HG02884 (cell line): ENCODE data around the gene MYO9A.

Experiments used
- ATAC-seq: cut with Tn5 transposase; IDR thresholded peaks from one replicate; pipeline ENCODE4 v1.9.1; 2021; ENCODE audit warnings: mild to moderate bottlenecking, moderate library complexity; ENCODE audit not compliant: unreplicated experiment

MYO9A gene, protein sequence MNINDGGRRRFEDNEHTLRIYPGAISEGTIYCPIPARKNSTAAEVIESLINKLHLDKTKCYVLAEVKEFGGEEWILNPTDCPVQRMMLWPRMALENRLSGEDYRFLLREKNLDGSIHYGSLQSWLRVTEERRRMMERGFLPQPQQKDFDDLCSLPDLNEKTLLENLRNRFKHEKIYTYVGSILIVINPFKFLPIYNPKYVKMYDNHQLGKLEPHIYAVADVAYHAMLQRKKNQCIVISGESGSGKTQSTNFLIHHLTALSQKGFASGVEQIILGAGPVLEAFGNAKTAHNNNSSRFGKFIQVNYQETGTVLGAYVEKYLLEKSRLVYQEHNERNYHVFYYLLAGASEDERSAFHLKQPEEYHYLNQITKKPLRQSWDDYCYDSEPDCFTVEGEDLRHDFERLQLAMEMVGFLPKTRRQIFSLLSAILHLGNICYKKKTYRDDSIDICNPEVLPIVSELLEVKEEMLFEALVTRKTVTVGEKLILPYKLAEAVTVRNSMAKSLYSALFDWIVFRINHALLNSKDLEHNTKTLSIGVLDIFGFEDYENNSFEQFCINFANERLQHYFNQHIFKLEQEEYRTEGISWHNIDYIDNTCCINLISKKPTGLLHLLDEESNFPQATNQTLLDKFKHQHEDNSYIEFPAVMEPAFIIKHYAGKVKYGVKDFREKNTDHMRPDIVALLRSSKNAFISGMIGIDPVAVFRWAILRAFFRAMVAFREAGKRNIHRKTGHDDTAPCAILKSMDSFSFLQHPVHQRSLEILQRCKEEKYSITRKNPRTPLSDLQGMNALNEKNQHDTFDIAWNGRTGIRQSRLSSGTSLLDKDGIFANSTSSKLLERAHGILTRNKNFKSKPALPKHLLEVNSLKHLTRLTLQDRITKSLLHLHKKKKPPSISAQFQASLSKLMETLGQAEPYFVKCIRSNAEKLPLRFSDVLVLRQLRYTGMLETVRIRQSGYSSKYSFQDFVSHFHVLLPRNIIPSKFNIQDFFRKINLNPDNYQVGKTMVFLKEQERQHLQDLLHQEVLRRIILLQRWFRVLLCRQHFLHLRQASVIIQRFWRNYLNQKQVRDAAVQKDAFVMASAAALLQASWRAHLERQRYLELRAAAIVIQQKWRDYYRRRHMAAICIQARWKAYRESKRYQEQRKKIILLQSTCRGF (N-terminal part only)

DNA sequence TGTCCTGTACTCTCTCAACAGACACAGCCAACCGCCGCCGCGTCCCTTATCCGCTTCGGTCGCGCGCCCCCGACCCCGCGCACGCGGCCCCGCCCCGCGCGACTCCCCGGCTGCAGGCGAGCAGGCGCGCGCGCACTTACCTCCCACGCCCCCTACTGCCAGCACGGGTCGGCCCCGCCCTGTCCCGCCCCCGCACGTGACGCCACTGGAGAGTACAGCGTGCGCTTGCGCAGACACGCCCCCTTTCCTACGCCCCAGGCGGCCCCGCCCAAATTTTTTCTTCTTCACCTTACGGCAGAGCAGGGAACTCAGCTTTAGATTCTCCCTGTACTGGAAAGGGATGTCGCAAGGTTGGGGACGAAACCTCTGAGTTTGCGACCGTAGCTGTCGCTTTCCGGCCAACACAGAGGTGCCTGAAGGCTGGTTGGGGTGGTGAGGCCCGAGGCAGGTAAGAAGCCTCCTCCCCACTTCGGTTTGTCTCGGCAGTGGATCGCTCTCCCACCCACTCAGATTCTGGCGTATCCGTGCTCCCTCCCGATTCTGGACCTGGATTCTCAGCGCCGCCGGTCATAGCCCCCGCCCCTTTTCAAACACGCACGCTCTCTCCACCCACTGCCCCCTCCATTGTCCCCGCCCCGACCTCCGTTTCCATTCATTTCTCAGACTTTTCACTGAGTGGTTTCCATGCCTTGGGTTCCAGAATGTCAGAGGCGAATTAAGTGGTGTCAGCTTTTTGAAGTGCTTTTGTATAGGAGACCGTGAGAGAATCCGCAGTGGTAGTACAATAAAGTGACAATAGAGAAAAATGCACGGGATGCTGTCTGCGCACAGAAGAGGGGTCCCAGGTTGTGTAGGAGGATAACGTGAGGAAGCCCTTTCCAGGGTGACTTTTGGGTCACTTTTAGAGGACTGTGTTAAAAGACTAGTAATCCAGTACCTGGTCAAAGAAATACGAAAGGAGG is at the start of gene MYO9A, which contains the start of gene SENP8:
Gene MYO9A, minus strand, starts transcription at position 134 of the 962 bp plus-strand sequence. CDS start 71,587 bp downstream, outside the sequence.
Gene SENP8, plus strand, starts transcription at position 387 of the 962 bp plus-strand sequence. CDS start 21,221 bp downstream, outside the sequence.
- ATAC-seq: peak; percentile 47

DNA sequence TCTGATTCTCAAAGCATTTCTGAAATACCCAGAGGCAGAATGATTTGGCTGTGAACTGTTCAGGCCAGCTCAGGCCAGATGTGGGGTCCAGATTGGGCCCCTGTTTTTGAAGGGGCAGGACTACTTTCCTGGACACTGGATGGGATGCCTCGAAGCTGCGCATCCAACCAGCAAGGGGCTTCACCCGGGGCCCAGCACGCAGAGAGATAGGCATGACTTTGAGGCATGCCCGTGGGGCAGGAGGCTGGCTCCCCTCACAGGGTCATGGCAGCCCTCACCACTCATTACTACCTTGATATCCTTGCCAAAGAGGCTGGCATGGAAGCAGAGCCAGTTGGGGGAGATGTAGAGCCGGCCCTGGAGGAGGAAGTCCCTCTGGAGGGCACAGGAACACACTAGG is 49.5 kb upstream of the MYO9A start:
- no peak for ATAC-seq

DNA sequence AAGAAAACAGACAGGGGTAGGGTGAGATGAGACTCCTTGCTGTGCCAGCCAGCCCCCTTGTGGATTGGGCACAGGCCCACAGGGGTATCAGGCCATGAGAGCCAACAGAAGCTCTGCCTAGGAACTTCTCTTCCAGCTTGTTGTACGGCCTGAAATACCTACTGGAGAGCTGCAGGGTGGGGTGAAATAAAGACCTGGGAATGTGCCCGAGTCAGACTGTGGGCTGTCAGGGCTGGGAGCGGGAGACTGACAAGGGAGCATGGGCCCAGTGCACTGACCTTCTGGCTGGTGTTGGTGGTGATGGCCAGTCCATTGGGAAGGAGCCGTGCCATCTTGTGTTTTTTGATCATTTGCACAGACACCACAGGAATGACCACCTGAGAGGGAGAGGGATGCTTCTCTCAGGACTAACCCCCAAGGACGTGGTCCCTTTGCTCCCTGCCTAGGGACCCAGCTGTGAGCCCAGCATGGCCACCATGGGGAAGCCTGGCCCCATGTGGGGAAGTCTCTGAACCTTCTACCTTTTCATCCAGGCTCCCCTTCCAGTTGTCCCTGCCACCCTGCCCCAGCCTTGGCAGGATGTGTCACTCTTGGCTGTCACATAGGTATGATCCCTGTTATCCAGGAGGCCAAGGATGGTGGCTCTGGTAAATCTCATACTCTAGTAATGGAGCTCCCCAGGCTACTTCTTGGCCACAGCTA is 48.9 kb upstream of the MYO9A start:
- ATAC-seq: no peak

DNA sequence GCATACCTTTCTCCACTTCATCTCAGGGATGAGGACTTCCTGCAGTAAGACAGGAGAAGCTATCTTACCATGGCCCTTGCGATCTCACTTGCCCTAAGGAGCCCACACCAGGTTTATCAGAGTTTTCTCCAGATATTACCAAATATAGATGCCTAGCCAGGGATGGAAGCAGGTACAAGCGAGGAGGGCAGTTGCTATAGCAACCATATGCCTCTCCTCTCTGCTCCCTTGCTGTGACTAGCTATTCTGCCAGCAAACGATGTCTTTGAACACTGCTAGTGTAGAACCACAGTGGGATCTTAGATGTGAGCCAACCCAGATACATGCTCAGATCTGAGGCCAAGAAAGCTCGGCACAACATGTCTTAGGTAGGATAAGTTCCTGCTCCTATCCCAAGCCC is 45.8 kb upstream of the MYO9A start:
- ATAC-seq: no peak

DNA sequence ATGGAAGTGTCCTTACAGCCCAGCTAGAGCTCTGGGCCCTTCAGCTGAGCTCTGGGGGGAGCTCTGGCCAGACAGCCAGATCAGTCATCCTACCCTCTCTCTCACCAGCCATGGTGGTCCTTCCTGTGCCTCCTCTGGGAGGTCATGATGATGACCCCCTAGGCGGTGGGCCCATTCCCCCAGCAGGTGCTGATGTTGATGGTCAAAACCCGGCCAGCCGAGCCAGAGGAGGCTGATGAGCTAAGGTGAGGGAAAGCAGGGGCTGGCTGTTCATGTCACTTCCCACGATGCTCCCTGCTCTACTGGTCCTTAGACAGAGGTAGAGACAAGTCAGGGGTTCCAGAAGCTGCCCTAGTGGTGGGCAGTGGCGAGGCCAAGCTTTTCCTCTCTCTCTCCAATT is 44.6 kb upstream of the MYO9A start:
- ATAC-seq: no peak

DNA sequence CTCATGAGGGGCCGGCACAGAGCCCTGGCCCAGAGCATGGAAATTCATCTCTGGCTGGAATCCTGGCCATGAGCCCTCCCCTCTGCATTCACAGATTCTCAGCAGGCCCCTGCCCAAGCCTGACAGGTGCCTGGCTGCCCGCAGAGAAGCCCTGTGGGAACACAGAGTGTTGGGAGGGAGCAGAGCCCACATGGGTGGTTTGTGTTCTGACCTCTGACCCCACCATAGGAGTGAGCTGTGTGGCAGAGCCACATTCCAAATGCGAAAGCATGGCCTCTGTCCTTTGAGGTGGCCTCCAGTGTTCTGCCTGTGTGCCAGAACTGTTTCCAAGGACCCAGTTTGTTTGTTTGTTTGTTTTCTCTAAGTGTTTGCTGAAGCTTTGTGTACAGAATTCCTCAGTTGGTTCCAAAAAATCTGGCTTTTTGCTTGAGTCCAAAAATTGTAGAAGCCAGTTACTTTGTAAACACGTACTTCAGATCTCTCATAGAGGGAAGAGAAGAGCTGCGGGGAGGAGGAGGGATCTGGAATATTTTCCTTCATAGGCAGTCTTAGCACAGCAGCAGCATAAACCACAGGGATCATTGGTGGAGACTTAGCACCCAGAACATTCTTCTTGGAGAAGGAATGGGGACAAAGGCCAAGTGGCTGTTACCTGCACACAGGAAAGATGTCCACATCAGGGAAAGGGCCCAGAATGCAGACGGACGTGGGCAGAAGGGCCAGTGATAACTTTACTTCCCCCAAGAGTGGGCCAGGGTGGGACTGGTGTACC is 43.6 kb upstream of the MYO9A start:
- ATAC-seq: no peak

DNA sequence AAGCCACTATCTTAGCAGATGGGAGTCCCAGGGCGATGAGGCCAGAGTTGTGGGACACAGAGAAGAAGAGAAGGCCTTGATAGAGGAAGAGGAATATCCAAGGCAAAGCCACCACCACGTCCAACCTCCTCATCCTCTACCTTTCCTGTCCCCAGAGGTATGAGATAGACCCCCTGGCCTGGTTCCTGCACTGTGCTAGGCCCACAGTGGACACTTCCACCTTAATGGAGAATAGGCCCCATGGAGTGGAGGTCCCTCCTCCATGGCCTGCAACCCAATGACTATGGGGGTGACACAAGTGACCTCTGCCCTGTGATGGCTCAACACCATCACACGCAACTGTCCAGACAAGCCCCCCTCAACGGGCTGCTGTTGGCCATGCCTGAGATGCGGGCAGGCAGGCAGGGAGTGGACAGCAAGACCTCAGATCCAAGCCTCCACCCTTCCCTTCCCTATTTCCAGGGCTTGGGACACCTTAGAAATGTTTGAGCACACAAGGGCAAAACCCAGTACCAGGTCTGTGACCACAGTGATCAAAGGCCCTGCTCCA is 42.8 kb upstream of the MYO9A start:
- no peak for ATAC-seq

DNA sequence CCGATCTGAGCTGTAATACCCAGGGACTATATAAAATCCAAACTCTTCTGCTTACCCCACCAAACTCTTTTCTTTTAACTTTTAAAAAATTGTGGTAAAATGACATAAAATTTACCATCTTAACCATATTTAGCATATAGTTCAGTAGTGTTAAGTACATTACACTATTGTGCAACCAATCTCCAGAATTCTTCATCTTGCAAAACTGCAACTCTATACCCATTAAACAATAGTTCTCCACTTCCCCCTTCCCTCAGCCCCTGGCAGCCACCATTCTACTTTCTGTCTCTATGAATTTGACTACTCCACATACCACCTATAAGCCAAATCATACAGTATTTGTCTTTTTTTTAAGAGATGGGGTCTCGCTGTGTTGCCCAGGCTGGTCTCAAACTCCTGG is 39.0 kb upstream of the MYO9A start:
- no peak for ATAC-seq

DNA sequence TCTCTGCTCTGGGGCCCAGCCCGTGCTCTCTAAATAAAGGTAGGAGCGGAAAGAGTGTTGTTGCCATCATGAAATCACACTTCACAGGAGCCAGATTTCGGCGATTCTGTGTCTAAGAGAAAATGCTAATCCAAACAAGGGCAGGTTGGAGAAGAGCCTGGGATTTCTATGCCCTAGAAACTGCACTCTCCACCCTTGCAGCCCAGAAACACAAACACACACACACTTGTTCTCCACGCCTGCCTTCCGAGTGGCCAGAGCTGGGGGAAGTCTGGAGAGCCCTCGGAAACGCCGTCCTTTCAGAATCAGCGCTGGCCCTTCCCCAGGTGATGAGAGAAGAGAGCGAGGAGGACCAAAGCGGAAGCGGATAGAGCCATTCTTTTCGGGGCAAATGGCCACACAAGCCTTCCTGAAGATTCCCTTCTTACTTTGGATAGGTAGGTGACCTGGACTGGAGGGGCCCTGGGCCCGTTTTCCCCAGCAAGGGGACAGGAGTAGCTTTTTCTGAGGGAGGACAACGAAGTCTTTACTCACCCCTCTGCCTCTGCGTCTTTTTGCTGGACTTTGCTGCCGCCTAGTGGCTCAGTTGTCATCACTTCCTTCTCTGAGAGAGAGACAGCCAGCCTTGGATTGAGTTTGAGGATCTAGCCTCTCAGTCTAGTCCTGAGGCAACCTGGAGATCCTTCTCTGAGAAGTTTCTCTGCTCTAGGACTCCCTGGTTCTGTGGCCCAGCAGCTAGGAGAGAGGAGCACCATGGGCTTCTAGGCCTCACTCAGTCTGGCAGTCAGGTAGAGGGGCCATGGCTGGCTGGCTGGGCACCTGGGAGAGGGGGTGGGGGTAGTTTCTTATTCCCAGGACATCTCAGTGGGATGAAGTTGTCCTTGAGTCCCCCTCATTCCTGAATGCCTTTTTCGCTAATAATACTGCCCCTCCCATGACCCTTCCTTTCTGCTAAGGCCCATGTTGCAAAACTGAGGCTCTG is 38.0 kb upstream of the MYO9A start:
- ATAC-seq: no peak

DNA sequence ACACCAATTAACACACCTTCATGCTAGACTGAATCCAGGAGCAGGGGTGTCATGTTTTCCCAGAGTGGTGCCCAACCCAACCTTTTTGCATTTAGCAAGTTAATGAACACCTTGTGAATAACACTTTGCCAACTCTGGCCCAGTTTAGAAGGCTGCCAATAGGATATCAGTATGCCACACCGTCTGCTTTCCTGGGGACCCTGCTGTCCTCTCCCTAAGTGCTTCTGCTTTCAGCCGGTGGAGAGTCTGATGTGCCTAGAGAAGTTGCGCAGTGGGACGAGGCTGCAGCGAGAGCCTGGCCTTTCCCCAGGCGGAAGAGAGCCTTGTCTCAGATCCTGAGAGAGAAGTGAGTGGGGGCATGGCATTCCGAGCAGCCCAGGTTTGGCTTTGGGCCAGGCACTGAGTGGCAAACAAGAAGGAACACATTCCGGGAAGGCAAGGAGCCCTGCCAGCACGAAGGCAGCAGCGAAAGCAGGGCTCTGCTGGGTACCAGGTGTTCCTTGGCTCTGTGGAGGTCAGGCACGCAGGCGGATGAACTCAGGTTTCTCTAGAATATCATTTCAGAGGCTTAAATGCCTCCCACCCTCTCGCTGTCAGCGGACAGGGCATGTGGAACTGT is 37.2 kb upstream of the MYO9A start:
- ATAC-seq: no peak

DNA sequence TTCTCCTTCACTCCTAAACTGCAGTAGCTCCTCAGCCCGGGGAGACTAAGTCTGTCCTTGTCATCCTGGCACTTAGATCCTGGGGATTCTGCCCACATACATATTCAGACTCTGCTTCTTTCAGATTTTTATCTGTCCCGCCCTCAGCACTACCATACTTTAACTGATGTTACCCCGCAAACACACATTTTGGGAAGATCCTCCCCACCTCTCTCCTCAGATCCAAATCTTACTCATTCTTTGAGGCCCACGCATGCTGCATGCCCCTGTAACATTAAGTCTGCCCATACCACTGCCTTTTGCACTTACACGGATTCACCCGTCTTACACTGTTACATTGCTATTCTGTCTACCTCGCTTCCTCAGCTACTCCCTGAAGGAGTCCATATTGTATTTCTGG is 36.4 kb upstream of the MYO9A start:
- ATAC-seq: no peak

DNA sequence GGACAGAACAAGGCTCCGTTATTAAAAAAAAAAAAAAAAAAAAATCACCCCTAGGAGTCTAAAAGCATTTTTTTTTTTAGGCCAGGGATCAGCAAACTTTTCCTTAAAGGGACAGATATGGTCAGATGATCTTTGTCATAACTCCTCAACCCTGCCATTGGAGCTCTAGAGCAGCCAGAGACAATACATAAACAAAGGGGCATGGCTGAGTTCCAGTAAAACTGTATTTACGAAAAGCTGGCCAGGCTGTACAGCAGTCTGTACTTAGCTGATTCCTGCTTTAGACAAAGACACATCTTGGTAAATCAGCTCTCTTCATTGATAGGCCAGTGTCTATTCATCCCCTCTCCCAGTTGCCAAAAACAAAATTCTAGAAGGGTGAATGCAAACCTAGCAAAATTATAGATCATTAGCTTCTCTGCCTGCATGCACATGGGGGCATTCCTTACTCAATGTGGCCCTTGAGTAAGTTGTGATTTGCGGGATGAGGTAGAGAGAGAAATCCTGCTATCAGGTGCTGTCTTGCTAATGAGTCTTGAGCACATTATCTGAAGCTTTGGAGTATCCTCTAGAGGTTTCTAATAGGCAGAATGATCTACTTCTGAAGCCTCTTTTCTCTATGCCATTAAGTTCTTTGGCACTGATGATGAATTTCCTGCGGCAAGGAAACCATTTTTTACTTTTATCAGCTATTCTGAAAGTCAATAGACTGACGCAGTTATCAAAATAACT is 35.5 kb upstream of the MYO9A start:
- ATAC-seq: no peak

DNA sequence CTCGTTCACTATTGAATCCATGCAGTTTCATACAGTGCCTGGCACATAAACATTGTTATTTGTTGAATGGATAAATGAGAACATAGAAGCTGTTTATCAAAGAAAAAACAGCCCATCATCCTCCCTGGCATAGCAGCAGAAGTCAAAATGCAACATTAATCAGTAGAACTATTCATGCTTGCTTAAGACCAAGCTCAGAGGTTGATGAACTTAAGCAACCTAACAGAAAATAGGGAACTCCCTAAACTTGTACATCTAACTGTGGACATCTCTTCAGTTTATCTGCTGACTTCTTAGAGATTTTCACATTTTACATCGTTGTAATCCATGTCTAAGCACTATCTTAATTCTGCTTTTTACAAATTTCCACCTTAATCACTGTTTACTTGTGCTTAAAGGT is 29.5 kb upstream of the MYO9A start:
- ATAC-seq: no peak

DNA sequence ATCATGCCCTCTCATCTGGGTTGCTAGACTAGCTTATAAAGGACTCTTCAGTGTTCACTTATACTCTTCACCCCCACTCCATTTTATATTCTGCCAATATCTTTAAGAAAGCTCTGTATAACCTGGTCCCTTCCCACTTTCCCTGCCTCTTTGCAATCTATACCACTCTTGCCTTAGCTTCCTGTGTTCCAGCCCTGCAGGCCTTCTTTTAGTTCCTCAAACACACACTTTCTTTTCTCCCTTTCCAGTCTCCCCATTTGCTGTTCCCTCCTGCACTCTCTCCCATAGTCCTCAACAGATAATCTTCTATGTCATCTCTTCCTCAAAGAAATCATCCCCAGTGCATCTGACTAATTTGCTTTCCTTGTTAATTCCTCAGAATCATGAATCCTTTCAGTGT is 29.0 kb upstream of the MYO9A start:
- no peak for ATAC-seq

DNA sequence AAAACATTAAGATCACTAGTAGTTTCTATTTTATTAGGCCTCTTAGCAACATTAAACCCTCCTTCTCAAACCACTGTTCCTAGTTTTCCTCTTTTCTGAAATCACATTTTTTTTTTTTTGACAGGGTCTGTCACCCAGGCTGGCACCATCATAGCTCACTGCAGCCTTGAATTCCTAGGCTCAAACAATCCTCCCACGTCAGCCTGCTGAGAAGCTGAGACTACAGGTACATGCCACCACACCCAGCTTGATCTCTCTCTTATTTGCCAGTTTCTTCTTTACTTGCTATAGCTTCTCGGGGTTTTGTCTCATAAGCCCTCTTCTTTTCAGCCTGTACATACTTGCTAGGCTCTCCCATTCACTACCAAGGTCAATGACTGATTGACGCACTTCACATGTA is 28.3 kb upstream of the MYO9A start:
- ATAC-seq: no peak
